GM12878 (cell line): ENCODE measurements around the gene NANOG. TPM values are rescaled to one million over a fixed set of nuclear protein-coding genes. Genes with fewer than 3 reads are reported as not detected.
"Not testable (repeated sequence)": the region's sequence is repeated elsewhere in the genome, so short reads cannot be mapped to it uniquely, and the experiment has no call there.

Experiments
- ATAC-seq: fragments of 200-7000 bp; cut with Tn5 transposase; 3 replicates; pipeline ENCODE4 v1.9.1; 2020; ENCODE audit warnings: mild to moderate bottlenecking, moderate library complexity
- BruUV-seq: library from RNA; stranded (reverse); fragments of 400-500 nt; replicated peaks from 2 replicates; lab custom pipeline; 2021; lab: Mats Ljungman, UMichigan
- CTCF ChIA-PET: fragments of 300-600 bp; sonication (Branson Sonifier 250); formaldehyde crosslinking; extraction: SDS; loops from one replicate; lab custom pipeline; 2021; ENCODE audit warnings: inconsistent platforms; lab: Yijun Ruan, JAX
- POLR2A ChIA-PET: fragments of 350-600 bp; formaldehyde crosslinking; extraction: SDS; loops from one replicate; lab custom pipeline; 2021; ENCODE audit warnings: inconsistent platforms; lab: Charles Lee
- RAD21 ChIA-PET: fragments of 300-600 bp; sonication (Branson Sonifier 250); formaldehyde crosslinking; loops from one replicate; lab custom pipeline; 2023; ENCODE audit warnings: antibody characterized with exemption; ENCODE audit not compliant: unreplicated experiment; lab: Charles Lee
- SMC1A ChIA-PET: fragments of 300-600 bp; sonication (Branson Sonifier 250); formaldehyde crosslinking; loops from one replicate; lab custom pipeline; 2023; ENCODE audit not compliant: unreplicated experiment, uncharacterized antibody; lab: Charles Lee
- DNase-seq: peaks from one replicate; pipeline ENCODE4 v3.0.0-alpha.2; 2011; ENCODE audit warnings: low read depth, low spot score
- FAIRE-seq: peaks from 3 replicates; lab custom pipeline; 2011; peaks lifted over from hg19 to GRCh38; lab: Jason Lieb, UNC
- H2AFZ ChIP-seq: 2 replicates; pipeline ENCODE4 v1.6.0; 2011; ENCODE audit warnings: low read depth, low read length, control low read depth; ENCODE audit not compliant: control insufficient read depth
- H3K27ac ChIP-seq: 2 replicates; pipeline ENCODE4 v1.5.1; 2011; ENCODE audit warnings: control low read depth; ENCODE audit not compliant: control insufficient read depth, insufficient read depth
- H3K27me3 ChIP-seq, 2 experiments: replicated peaks in 1 of 2; 2 replicates each; pipeline versions ENCODE4 v1.6.0 to v1.6.1; 2011; ENCODE audit warnings: low read length in 1 of 2; ENCODE audit not compliant: control insufficient read depth in 2 of 2, insufficient read depth in 2 of 2
- H3K36me3 ChIP-seq, 2 experiments: 2 replicates each; pipeline ENCODE4 v1.5.1; 2011; ENCODE audit warnings: low read length in 1 of 2; ENCODE audit not compliant: control insufficient read depth in 2 of 2, insufficient read depth in 2 of 2
- H3K4me1 ChIP-seq: 2 replicates; pipeline ENCODE4 v1.6.1; 2011; ENCODE audit warnings: mild to moderate bottlenecking, low read length, moderate library complexity, mixed read lengths; ENCODE audit not compliant: control insufficient read depth, insufficient read depth
- H3K4me2 ChIP-seq: 2 replicates; pipeline ENCODE4 v1.6.0; 2011; ENCODE audit warnings: control low read depth; ENCODE audit not compliant: control insufficient read depth, insufficient read depth
- H3K4me3 ChIP-seq: fragments of 200-600 bp; sonication (generic); 2 replicates; pipeline ENCODE4 v1.5.1; 2016
- H3K79me2 ChIP-seq: 2 replicates; pipeline ENCODE4 v1.6.0; 2011; ENCODE audit warnings: low read length; ENCODE audit not compliant: control insufficient read depth, insufficient read depth
- H3K9ac ChIP-seq: 2 replicates; pipeline ENCODE4 v1.8.0; 2011; ENCODE audit warnings: low read length, control low read depth, mixed read lengths; ENCODE audit not compliant: control insufficient read depth, insufficient read depth
- H3K9me3 ChIP-seq: replicated peaks from 3 replicates; pipeline ENCODE4 v1.5.1; 2011; ENCODE audit warnings: mild to moderate bottlenecking, low read length; ENCODE audit not compliant: control insufficient read depth, insufficient read depth
- H4K20me1 ChIP-seq: 2 replicates; pipeline ENCODE4 v1.6.0; 2011; ENCODE audit not compliant: control insufficient read depth, insufficient read depth
- BMI1 ChIP-seq: fragments of 450-650 bp; IDR thresholded peaks from 2 replicates; pipeline ENCODE4 v1.6.1; 2016; ENCODE audit warnings: mild to moderate bottlenecking, moderate library complexity, borderline replicate concordance
- ETV6 ChIP-seq, 2 experiments: fragments of 450-650 bp in 1 of 2; IDR thresholded peaks in 1 of 2; conservative IDR thresholded peaks in 1 of 2; 2 replicates each; pipeline ENCODE4 v1.6.1; 2014; ENCODE audit warnings: antibody characterized with exemption in 1 of 2, borderline replicate concordance in 1 of 2, low read depth in 1 of 2, mild to moderate bottlenecking in 1 of 2, moderate library complexity in 1 of 2
- GATAD2B ChIP-seq: fragments of 450-650 bp; conservative IDR thresholded peaks from 2 replicates; pipeline ENCODE4 v1.6.1; 2017; ENCODE audit warnings: low read depth, mild to moderate bottlenecking, moderate library complexity
- HDAC2 ChIP-seq: fragments of 200-600 bp; sonication (generic); IDR thresholded peaks from 2 replicates; pipeline ENCODE4 v1.6.1; 2017
- JUND ChIP-seq: IDR thresholded peaks from 2 replicates; pipeline ENCODE4 v1.6.1; 2012; ENCODE audit warnings: low read depth, mild to moderate bottlenecking, low read length, improper control_type of control experiment, moderate library complexity
- STAT1 ChIP-seq: fragments of 450-650 bp; conservative IDR thresholded peaks from 2 replicates; pipeline ENCODE4 v1.6.1; 2014; ENCODE audit warnings: antibody characterized with exemption, mild to moderate bottlenecking
- ZNF622 ChIP-seq: fragments of 450-650 bp; IDR thresholded peaks from 2 replicates; pipeline ENCODE4 v1.6.1; 2017; ENCODE audit warnings: mild to moderate bottlenecking, inconsistent platforms
- WGBS: methylation state at CpG from one replicate; pipeline ENCODE4 v1.1.6; 2016; ENCODE audit warnings: low lambda C conversion rate; ENCODE audit not compliant: insufficient replicate concordance, insufficient coverage; ENCODE audit errors: missing lambda C conversion rate; 5-methylcytosine and 5-hydroxymethylcytosine counted together
- in situ Hi-C: fragments of 300-500 bp; cut with MboI; formaldehyde crosslinking; loops from 9 replicates; pipeline ENCODE4 v1.14.3; 2018; ENCODE audit warnings: mixed read lengths
- intact Hi-C: fragments of 100-400 bp; cut with micrococcal nuclease; formaldehyde crosslinking; loops from one replicate; pipeline ENCODE4 v1.14.2; 2022; ENCODE audit not compliant: unreplicated experiment
- polyA plus RNA-seq, 11 experiments: library from polyadenylated mRNA; depleted of rRNA in 4 of 11; unstranded in 6 of 11; stranded (reverse) in 5 of 11; fragments of >200 nt; fragmentation: Nextera tagmentation in 4 of 11; fragmentation: Illumina TruSeq in 1 of 11; extraction: Ambion mirVana in 4 of 11; extraction: Trizol in 1 of 11; gene quantifications; 1 replicate in 1 of 11; 2 replicates in 10 of 11; pipeline versions ENCODE4 v1.2.1 to v1.2.3, GENCODE V29; 2011 to 2016; ENCODE audit warnings: inconsistent platforms in 2 of 11, missing spikeins in 2 of 11, low read depth in 1 of 11
- total RNA-seq, 4 experiments: library from RNA; depleted of rRNA in 3 of 4; stranded (reverse); fragments of >200 nt in 3 of 4; fragmentation: Illumina TruSeq in 1 of 4; extraction: Trizol in 1 of 4; gene quantifications; 2 replicates each; pipeline versions ENCODE4 v1.2.1 to v1.2.3, GENCODE V29; 2013 to 2021
- TF ChIP-seq, protein P1 (sequence below): fragments of 450-650 bp; IDR thresholded peaks from 2 replicates; pipeline ENCODE4 v1.6.1; 2017; ENCODE audit warnings: mild to moderate bottlenecking, moderate library complexity

Gene NANOG
- total and polyA plus RNA-seq, 10 of the 15 experiments (the other 5 are each of a cell fraction or from before 2014, with no cell fraction given), result 0.51 TPM; not detected in 9

DNA sequence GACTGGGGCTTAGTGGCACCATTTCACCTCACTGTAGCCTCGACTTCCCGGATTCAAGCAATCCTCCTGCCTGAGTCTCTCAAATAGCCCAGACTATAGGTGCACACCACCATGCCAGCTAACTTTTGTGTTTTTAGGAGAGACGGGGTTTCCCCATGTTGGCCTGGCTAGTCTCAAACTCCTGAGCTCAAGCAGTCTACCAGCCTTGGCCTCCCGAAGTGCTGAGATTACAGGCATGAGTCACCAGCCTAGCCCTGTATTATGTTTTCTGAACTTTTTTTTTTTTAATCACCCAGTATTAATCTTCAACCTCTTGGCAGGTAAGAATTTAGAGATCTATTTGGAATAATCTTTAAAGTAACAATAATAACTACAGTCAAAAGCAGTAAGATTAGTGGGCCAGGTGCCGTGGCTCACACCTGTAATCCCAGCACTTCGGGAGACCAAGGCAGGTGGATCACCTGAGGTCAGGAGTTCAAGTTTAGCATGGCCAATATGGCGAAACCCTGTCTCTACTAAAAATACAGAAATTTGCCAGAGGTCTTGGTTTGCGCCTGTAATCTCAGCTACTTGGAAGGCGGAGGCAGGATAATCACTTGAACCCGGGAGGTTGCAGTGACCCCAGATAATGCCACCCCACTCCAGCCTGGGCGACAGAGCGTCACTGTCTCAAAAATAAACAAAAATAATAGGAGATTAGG, 8.6 kb downstream of the NANOG start:
- Histone ChIP-seq H3K4me3 (no peak overlapping the region), H3K4me2 (no peak overlapping the region), H3K4me1 (no peaks in the 10 kb centered on the region), H3K9ac (no peak overlapping the region), H2AFZ (no peak overlapping the region), H3K79me2 (no peaks in the 10 kb centered on the region), H4K20me1 (no peaks in the 10 kb centered on the region), H3K27ac (no peak overlapping the region), H3K27me3 (no peaks in the 10 kb centered on the region), H3K36me3 (no peaks in the 10 kb centered on the region), H3K9me3 (no peaks in the 10 kb centered on the region)
- POLR2A ChIA-PET, result no interaction called here
- SMC1A ChIA-PET, result interaction anchor here (1.5 kb wide), 1 partner anchor 165 kb away, joined by 3 read pairs; no protein-coding TSS in a partner anchor
- CTCF ChIA-PET, result interaction anchor here (0.9 kb wide), 1 partner anchor 9 kb away, joined by 4 read pairs; no protein-coding TSS in a partner anchor
- TF ChIP-seq, protein P1, sequence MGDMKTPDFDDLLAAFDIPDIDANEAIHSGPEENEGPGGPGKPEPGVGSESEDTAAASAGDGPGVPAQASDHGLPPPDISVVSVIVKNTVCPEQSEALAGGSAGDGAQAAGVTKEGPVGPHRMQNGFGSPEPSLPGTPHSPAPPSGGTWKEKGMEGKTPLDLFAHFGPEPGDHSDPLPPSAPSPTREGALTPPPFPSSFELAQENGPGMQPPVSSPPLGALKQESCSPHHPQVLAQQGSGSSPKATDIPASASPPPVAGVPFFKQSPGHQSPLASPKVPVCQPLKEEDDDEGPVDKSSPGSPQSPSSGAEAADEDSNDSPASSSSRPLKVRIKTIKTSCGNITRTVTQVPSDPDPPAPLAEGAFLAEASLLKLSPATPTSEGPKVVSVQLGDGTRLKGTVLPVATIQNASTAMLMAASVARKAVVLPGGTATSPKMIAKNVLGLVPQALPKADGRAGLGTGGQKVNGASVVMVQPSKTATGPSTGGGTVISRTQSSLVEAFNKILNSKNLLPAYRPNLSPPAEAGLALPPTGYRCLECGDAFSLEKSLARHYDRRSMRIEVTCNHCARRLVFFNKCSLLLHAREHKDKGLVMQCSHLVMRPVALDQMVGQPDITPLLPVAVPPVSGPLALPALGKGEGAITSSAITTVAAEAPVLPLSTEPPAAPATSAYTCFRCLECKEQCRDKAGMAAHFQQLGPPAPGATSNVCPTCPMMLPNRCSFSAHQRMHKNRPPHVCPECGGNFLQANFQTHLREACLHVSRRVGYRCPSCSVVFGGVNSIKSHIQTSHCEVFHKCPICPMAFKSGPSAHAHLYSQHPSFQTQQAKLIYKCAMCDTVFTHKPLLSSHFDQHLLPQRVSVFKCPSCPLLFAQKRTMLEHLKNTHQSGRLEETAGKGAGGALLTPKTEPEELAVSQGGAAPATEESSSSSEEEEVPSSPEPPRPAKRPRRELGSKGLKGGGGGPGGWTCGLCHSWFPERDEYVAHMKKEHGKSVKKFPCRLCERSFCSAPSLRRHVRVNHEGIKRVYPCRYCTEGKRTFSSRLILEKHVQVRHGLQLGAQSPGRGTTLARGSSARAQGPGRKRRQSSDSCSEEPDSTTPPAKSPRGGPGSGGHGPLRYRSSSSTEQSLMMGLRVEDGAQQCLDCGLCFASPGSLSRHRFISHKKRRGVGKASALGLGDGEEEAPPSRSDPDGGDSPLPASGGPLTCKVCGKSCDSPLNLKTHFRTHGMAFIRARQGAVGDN, result no peak
- TF ChIP-seq STAT1, result no peak
- no peak for TF ChIP-seq ZNF622
- TF ChIP-seq BMI1, result no peak
- TF ChIP-seq HDAC2, result no peak
- no peak for TF ChIP-seq ETV6 (conservative IDR thresholded peaks at IDR 0.05 in 1 of 2, IDR thresholded peaks at IDR 0.05 in 1 of 2; ENCODE audit: borderline replicate concordance in 1 of 2, low read depth in 1 of 2)
- no peak for TF ChIP-seq GATAD2B
- no peak for TF ChIP-seq JUND
- WGBS, result 43% methylated on average over 12 of the region's 12 CpGs
- no peak for DNase-seq
- no TSS peak for BruUV-seq
- intact Hi-C loops, result loop anchor here (2.0 kb wide), 1 partner anchor 107 kb away; no protein-coding TSS in a partner anchor
- in situ Hi-C loops, result no loop called here
- no peak for FAIRE-seq
- RAD21 ChIA-PET, result no interaction called here
- ATAC-seq, result no peak

DNA sequence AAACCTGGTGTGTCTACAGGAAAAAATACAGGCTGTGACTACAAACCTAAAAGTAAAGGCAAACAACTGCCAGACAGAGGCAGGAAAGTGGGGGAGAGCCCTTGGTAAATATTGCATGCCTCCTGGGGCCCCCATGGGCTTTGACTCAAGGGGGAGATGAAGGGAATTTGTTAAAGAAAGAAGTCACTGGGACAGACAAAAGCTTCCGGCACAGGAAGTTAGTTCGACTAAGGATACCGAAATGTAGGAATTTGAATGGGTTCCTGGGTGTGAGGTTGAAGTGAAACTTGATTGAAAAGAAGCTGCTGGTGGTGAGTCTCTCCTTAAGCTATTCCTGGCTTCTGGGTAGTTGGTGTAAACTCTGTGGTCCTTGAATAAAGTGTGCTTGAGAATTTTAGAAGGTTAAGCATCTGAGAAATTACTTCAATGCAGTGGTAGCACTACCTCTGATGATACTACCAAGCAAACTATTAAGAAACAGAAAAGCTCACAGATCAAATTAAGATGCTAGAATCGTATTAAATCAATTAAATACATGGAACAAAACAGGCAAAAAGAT, 9.6 kb downstream of the NANOG start:
- ATAC-seq, H3K27ac ChIP-seq, H3K36me3 ChIP-seq, H3K27me3 ChIP-seq, H3K9me3 ChIP-seq, H3K9ac ChIP-seq, POLR2A ChIA-PET, H3K4me1 ChIP-seq, in situ Hi-C loops, BruUV-seq, H4K20me1 ChIP-seq, H2AFZ ChIP-seq, H3K79me2 ChIP-seq, H3K4me2 ChIP-seq, DNase-seq, H3K4me3 ChIP-seq: not testable (repeated sequence)
- CTCF ChIA-PET, result interaction anchor here (0.6 kb wide), 1 partner anchor 157 kb away, joined by 3 read pairs; no protein-coding TSS in a partner anchor
- intact Hi-C loops, result loop anchor here (2.0 kb wide), 1 partner anchor 106 kb away; no protein-coding TSS in a partner anchor
- 0% methylated on average over 1 of the region's 4 CpGs for WGBS
- SMC1A ChIA-PET, result interaction anchor here (1.5 kb wide), 1 partner anchor 166 kb away, joined by 3 read pairs; no protein-coding TSS in a partner anchor
- peak; percentile 54 for FAIRE-seq
- RAD21 ChIA-PET, result interaction anchor here (0.7 kb wide), 2 partner anchors 10 to 106 kb away, joined by 3 read pairs; no protein-coding TSS in a partner anchor
